WTC11 (cell line): ENCODE measurements around the gene CD6. TPM values are rescaled to one million over a fixed set of nuclear protein-coding genes. Genes with fewer than 3 reads are reported as not detected.

Experiments
- ATAC-seq: fragments of 200-7000 bp; cut with Tn5 transposase; 2 replicates; pipeline ENCODE4 v1.10.0; 2021; ENCODE audit warnings: mild to moderate bottlenecking, moderate library complexity
- CTCF ChIA-PET: fragments of 300-600 bp; sonication (Branson Sonifier 250); formaldehyde crosslinking; loops from one replicate; lab custom pipeline; 2021; ENCODE audit warnings: antibody characterized with exemption; lab: Charles Lee
- POLR2A ChIA-PET: fragments of 350-600 bp; sonication (Branson Sonifier 250); formaldehyde crosslinking; loops from one replicate; lab custom pipeline; 2021; ENCODE audit warnings: antibody characterized with exemption; lab: Charles Lee
- DNase-seq: peaks from one replicate; pipeline ENCODE4 v3.0.0; 2021; ENCODE audit warnings: low spot score
- H3K27ac Mint-ChIP-seq: 2 replicates; pipeline ENCODE4 v1.8.0; 2021; ENCODE audit warnings: mixed read lengths
- H3K27me3 Mint-ChIP-seq: 2 replicates; pipeline ENCODE4 v1.8.0; 2021; ENCODE audit warnings: low read depth, mild to moderate bottlenecking, moderate library complexity, mixed read lengths
- H3K36me3 Mint-ChIP-seq: 2 replicates; pipeline ENCODE4 v1.8.0; 2021; ENCODE audit warnings: mixed read lengths
- H3K4me1 Mint-ChIP-seq: 2 replicates; pipeline ENCODE4 v1.8.0; 2022; ENCODE audit warnings: mixed read lengths
- H3K4me3 Mint-ChIP-seq: 2 replicates; pipeline ENCODE4 v1.8.0; 2021; ENCODE audit warnings: mild to moderate bottlenecking, moderate library complexity, mixed read lengths
- H3K9me3 Mint-ChIP-seq: 2 replicates; pipeline ENCODE4 v1.8.0; 2021; ENCODE audit warnings: mixed read lengths
- FOXK1 ChIP-seq: sonication (generic); formaldehyde crosslinking; IDR thresholded peaks from 2 replicates; pipeline ENCODE4 v1.8.0; 2022; ENCODE audit warnings: mild to moderate bottlenecking, moderate library complexity, missing genetic modification reagents
- GABPB1 ChIP-seq: sonication (generic); formaldehyde crosslinking; IDR thresholded peaks from 2 replicates; pipeline ENCODE4 v1.8.1; 2023; ENCODE audit warnings: mild to moderate bottlenecking, missing genetic modification reagents
- HMGA2 ChIP-seq: fragments of 250-450 bp; sonication (Bioruptor Pico); IDR thresholded peaks from 2 replicates; pipeline ENCODE4 v1.4.0; 2021; ENCODE audit warnings: mild to moderate bottlenecking, moderate library complexity
- HMGXB4 ChIP-seq: sonication (generic); formaldehyde crosslinking; IDR thresholded peaks from 2 replicates; pipeline ENCODE4 v1.8.1; 2023; ENCODE audit warnings: mild to moderate bottlenecking, moderate library complexity, missing genetic modification reagents
- JAZF1 ChIP-seq: fragments of 250-450 bp; sonication (Bioruptor Pico); IDR thresholded peaks from 2 replicates; pipeline ENCODE4 v1.9.0; 2021; ENCODE audit warnings: moderate library complexity, mild to moderate bottlenecking, inconsistent platforms
- KAT7 ChIP-seq: sonication (generic); formaldehyde crosslinking; IDR thresholded peaks from 2 replicates; pipeline ENCODE4 v1.8.1; 2023; ENCODE audit warnings: missing genetic modification reagents, mild to moderate bottlenecking, borderline replicate concordance
- MLX ChIP-seq: sonication (generic); formaldehyde crosslinking; IDR thresholded peaks from 2 replicates; pipeline ENCODE4 v1.8.1; 2023; ENCODE audit warnings: mild to moderate bottlenecking, missing genetic modification reagents, moderate library complexity
- NFATC4 ChIP-seq: fragments of 250-450 bp; sonication (Bioruptor Pico); IDR thresholded peaks from 2 replicates; pipeline ENCODE4 v1.9.0; 2021; ENCODE audit warnings: mild to moderate bottlenecking
- NFE2L1 ChIP-seq: sonication (generic); formaldehyde crosslinking; IDR thresholded peaks from 2 replicates; pipeline ENCODE4 v1.8.1; 2023; ENCODE audit warnings: missing genetic modification reagents
- NR3C1 ChIP-seq: sonication (generic); formaldehyde crosslinking; conservative IDR thresholded peaks from 2 replicates; pipeline ENCODE4 v1.8.1; 2023; ENCODE audit warnings: low read depth, mild to moderate bottlenecking, missing genetic modification reagents
- RELA ChIP-seq: sonication (generic); formaldehyde crosslinking; IDR thresholded peaks from 2 replicates; pipeline ENCODE4 v1.8.1; 2022; ENCODE audit warnings: missing genetic modification reagents, mild to moderate bottlenecking, borderline replicate concordance
- TP53 ChIP-seq: sonication (generic); formaldehyde crosslinking; IDR thresholded peaks from 2 replicates; pipeline ENCODE4 v1.8.1; 2023; ENCODE audit warnings: mild to moderate bottlenecking, missing genetic modification reagents
- ZBTB21 ChIP-seq: sonication (generic); formaldehyde crosslinking; IDR thresholded peaks from 2 replicates; pipeline ENCODE4 v1.8.1; 2023; ENCODE audit warnings: mild to moderate bottlenecking, missing genetic modification reagents, borderline replicate concordance
- ZNF138 ChIP-seq: sonication (generic); formaldehyde crosslinking; conservative IDR thresholded peaks from 2 replicates; pipeline ENCODE4 v1.8.1; 2022; ENCODE audit warnings: mild to moderate bottlenecking, moderate library complexity, missing genetic modification reagents
- ZNF219 ChIP-seq: sonication (generic); formaldehyde crosslinking; IDR thresholded peaks from 2 replicates; pipeline ENCODE4 v1.8.0; 2023; ENCODE audit warnings: missing genetic modification reagents, mild to moderate bottlenecking, borderline replicate concordance
- ZNF263 ChIP-seq: sonication (generic); formaldehyde crosslinking; IDR thresholded peaks from 2 replicates; pipeline ENCODE4 v1.8.1; 2022; ENCODE audit warnings: low read depth, mild to moderate bottlenecking, moderate library complexity, missing genetic modification reagents
- ZNF416 ChIP-seq: fragments of 250-450 bp; sonication (Bioruptor Pico); IDR thresholded peaks from 2 replicates; pipeline ENCODE4 v1.9.0; 2021; ENCODE audit warnings: mild to moderate bottlenecking, inconsistent platforms
- ZNF532 ChIP-seq: fragments of 250-450 bp; sonication (Bioruptor Pico); IDR thresholded peaks from 2 replicates; pipeline ENCODE4 v1.9.0; 2021; ENCODE audit warnings: mild to moderate bottlenecking, borderline replicate concordance
- total RNA-seq: library from RNA; stranded (reverse); gene quantifications from 3 replicates; pipeline ENCODE4 v1.2.3, GENCODE V29; 2021
- TF ChIP-seq, protein P1 (sequence below): fragments of 250-450 bp; sonication (Bioruptor Pico); IDR thresholded peaks from 2 replicates; pipeline ENCODE4 v1.8.0; 2021; ENCODE audit warnings: mild to moderate bottlenecking
- TF ChIP-seq, protein P2 (sequence below): sonication (generic); formaldehyde crosslinking; IDR thresholded peaks from 2 replicates; pipeline ENCODE4 v1.8.0; 2022; ENCODE audit warnings: mild to moderate bottlenecking, missing genetic modification reagents

The CD6 gene
- total RNA-seq, 1 experiment from 2014 or later, result 1.0 TPM

GRCh38 chr11:60942219-60942618 is 29.3 kb upstream of the CD6 start:
- CTCF ChIA-PET, result interaction anchor here (1.3 to 1.7 kb wide), 2 partner anchors 27 to 55 kb away, joined by 3 to 4 read pairs; no protein-coding TSS in a partner anchor
- H3K4me3 Mint-ChIP-seq, result no peak overlapping the region
- H3K36me3 Mint-ChIP-seq, result no peaks in the 10 kb centered on the region
- TF ChIP-seq ZNF138 (CRISPR knock-in tag), result no peak
- no peak for TF ChIP-seq HMGXB4 (CRISPR knock-in tag)
- no peak for TF ChIP-seq GABPB1 (CRISPR knock-in tag)
- no peak for TF ChIP-seq ZNF416
- TF ChIP-seq, protein P1, sequence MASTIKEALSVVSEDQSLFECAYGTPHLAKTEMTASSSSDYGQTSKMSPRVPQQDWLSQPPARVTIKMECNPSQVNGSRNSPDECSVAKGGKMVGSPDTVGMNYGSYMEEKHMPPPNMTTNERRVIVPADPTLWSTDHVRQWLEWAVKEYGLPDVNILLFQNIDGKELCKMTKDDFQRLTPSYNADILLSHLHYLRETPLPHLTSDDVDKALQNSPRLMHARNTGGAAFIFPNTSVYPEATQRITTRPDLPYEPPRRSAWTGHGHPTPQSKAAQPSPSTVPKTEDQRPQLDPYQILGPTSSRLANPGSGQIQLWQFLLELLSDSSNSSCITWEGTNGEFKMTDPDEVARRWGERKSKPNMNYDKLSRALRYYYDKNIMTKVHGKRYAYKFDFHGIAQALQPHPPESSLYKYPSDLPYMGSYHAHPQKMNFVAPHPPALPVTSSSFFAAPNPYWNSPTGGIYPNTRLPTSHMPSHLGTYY (CRISPR knock-in tag), result no peak
- TF ChIP-seq, protein P2, sequence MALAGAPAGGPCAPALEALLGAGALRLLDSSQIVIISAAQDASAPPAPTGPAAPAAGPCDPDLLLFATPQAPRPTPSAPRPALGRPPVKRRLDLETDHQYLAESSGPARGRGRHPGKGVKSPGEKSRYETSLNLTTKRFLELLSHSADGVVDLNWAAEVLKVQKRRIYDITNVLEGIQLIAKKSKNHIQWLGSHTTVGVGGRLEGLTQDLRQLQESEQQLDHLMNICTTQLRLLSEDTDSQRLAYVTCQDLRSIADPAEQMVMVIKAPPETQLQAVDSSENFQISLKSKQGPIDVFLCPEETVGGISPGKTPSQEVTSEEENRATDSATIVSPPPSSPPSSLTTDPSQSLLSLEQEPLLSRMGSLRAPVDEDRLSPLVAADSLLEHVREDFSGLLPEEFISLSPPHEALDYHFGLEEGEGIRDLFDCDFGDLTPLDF (CRISPR knock-in tag), result no peak
- TF ChIP-seq ZNF263 (CRISPR knock-in tag), result no peak
- no peak for TF ChIP-seq ZNF219 (CRISPR knock-in tag)
- no peak for TF ChIP-seq MLX (CRISPR knock-in tag)
- no peak for TF ChIP-seq ZNF532
- no peak for TF ChIP-seq NFATC4 (CRISPR knock-in tag)
- no peak for TF ChIP-seq NR3C1 (CRISPR knock-in tag)
- no peak for TF ChIP-seq RELA (CRISPR knock-in tag)
- no peak for TF ChIP-seq JAZF1
- no peak for TF ChIP-seq ZBTB21 (CRISPR knock-in tag)
- no peak for TF ChIP-seq KAT7
- TF ChIP-seq TP53 (CRISPR knock-in tag), result no peak
- no peak for TF ChIP-seq NFE2L1 (CRISPR knock-in tag)
- TF ChIP-seq HMGA2 (CRISPR knock-in tag), result no peak
- TF ChIP-seq FOXK1 (CRISPR knock-in tag), result no peak
- H3K27me3 Mint-ChIP-seq, result no peaks in the 10 kb centered on the region
- POLR2A ChIA-PET, result no interaction called here
- ATAC-seq (no peak), DNase-seq (no peak)
- H3K4me1 Mint-ChIP-seq, result peaks cover 4% of the 10 kb centered on the region
- no peaks in the 10 kb centered on the region for H3K9me3 Mint-ChIP-seq
- no peak overlapping the region for H3K27ac Mint-ChIP-seq
